GM21737 (cell line): ENCODE measurements around the gene KANK4.

Experiments used
- ATAC-seq: cut with Tn5 transposase; IDR thresholded peaks from one replicate; pipeline ENCODE4 v1.9.1; 2021; ENCODE audit warnings: mild to moderate bottlenecking, moderate library complexity; ENCODE audit not compliant: unreplicated experiment

KANK4 gene

GRCh38 chr1:62318756-62319544 lies at the start of gene KANK4:
KANK4 (minus strand) TSS chr1:62319434; CDS start chr1:62281564, 37,870 bp downstream.
- no peak for ATAC-seq

- ATAC-seq, result no peak
These were observed 49.8 kb upstream of the KANK4 start for GRCh38 chr1:62368989-62369388.

- ATAC-seq, result no peak
These were observed 47.8 kb upstream of the KANK4 start for GRCh38 chr1:62367005-62367557.

GRCh38 chr1:62364721-62365120 lies 45.5 kb upstream of the KANK4 start:
- no peak for ATAC-seq

GRCh38 chr1:62362926-62363325 lies 43.7 kb upstream of the KANK4 start:
- no peak for ATAC-seq

GRCh38 chr1:62362061-62362917 lies 43.1 kb upstream of the KANK4 start:
- no peak for ATAC-seq

- no peak for ATAC-seq
These were observed 42.2 kb upstream of the KANK4 start for GRCh38 chr1:62361431-62361830.

- no peak for ATAC-seq
These were observed 39.6 kb upstream of the KANK4 start for GRCh38 chr1:62358665-62359373.

- no peak for ATAC-seq
These were observed 38.7 kb upstream of the KANK4 start for GRCh38 chr1:62357916-62358315.

- no peak for ATAC-seq
These were observed 37.1 kb upstream of the KANK4 start for GRCh38 chr1:62356257-62356835.

- no peak for ATAC-seq
These were observed 35.9 kb upstream of the KANK4 start for GRCh38 chr1:62355095-62355494.

- no peak for ATAC-seq
These were observed 34.6 kb upstream of the KANK4 start for GRCh38 chr1:62353853-62354252.

GRCh38 chr1:62352387-62352786 lies 33.2 kb upstream of the KANK4 start:
- no peak for ATAC-seq

GRCh38 chr1:62349470-62350233 lies 30.4 kb upstream of the KANK4 start:
- no peak for ATAC-seq

GRCh38 chr1:62346886-62347285 lies 27.7 kb upstream of the KANK4 start:
- no peak for ATAC-seq

GRCh38 chr1:62343911-62344310 lies 24.7 kb upstream of the KANK4 start:
- ATAC-seq, result no peak

- no peak for ATAC-seq
These were observed 23.0 kb upstream of the KANK4 start for GRCh38 chr1:62342270-62342669.

GRCh38 chr1:62341615-62342014 lies 22.4 kb upstream of the KANK4 start:
- no peak for ATAC-seq

- ATAC-seq, result no peak
These were observed 21.9 kb upstream of the KANK4 start for GRCh38 chr1:62341089-62341488.
